HG02642 (cell line): ENCODE data around the gene PRKCQ.

Experiments
- ATAC-seq: cut with Tn5 transposase; IDR thresholded peaks from one replicate; pipeline ENCODE4 v1.9.1; 2021; ENCODE audit warnings: mild to moderate bottlenecking; ENCODE audit not compliant: unreplicated experiment, poor library complexity

The PRKCQ gene

GRCh38 chr10:6579904-6580278 is at the start of gene PRKCQ:
Gene PRKCQ, minus strand, starts transcription at chr10:6580276. Its CDS starts 65,141 bp downstream, at chr10:6515135.
- peak; percentile 23 for ATAC-seq

GRCh38 chr10:6625428-6625827 is 45.4 kb upstream of the PRKCQ start:
- no peak for ATAC-seq

GRCh38 chr10:6624392-6624791 is 44.3 kb upstream of the PRKCQ start:
- ATAC-seq, result no peak

- ATAC-seq, result no peak
Observed at GRCh38 chr10:6622921-6623320, 42.8 kb upstream of the PRKCQ start.

- no peak for ATAC-seq
Observed at GRCh38 chr10:6621536-6621935, 41.5 kb upstream of the PRKCQ start.

GRCh38 chr10:6619660-6620059 is 39.6 kb upstream of the PRKCQ start:
- ATAC-seq, result no peak

- no peak for ATAC-seq
Observed at GRCh38 chr10:6618340-6618739, 38.3 kb upstream of the PRKCQ start.

GRCh38 chr10:6617309-6618076 is 37.4 kb upstream of the PRKCQ start:
- ATAC-seq, result no peak

GRCh38 chr10:6615971-6616370 is 35.9 kb upstream of the PRKCQ start:
- no peak for ATAC-seq

GRCh38 chr10:6612371-6612770 is 32.3 kb upstream of the PRKCQ start:
- no peak for ATAC-seq

- ATAC-seq, result no peak
Observed at GRCh38 chr10:6610647-6611046, 30.6 kb upstream of the PRKCQ start.

- no peak for ATAC-seq
Observed at GRCh38 chr10:6609625-6610024, 29.5 kb upstream of the PRKCQ start.

- no peak for ATAC-seq
Observed at GRCh38 chr10:6607778-6608177, 27.7 kb upstream of the PRKCQ start.

GRCh38 chr10:6607182-6607581 is 27.1 kb upstream of the PRKCQ start:
- no peak for ATAC-seq

- no peak for ATAC-seq
Observed at GRCh38 chr10:6603142-6604125, 23.4 kb upstream of the PRKCQ start.

GRCh38 chr10:6602700-6603084 is 22.6 kb upstream of the PRKCQ start:
- no peak for ATAC-seq

GRCh38 chr10:6602026-6602699 is 22.1 kb upstream of the PRKCQ start:
- no peak for ATAC-seq

GRCh38 chr10:6601246-6601805 is 21.2 kb upstream of the PRKCQ start:
- no peak for ATAC-seq

- no peak for ATAC-seq
Observed at GRCh38 chr10:6600224-6600987, 20.3 kb upstream of the PRKCQ start.

GRCh38 chr10:6598679-6599078 is 18.6 kb upstream of the PRKCQ start:
- ATAC-seq, result no peak
